ENCODE measurements around the gene BABAM1.

- no peak for TF ChIP-seq CTCF (IDR thresholded peaks at IDR 0.05 in 4 of 5, conservative IDR thresholded peaks at IDR 0.05 in 1 of 5)
- TF ChIP-seq POLR2A (IDR thresholded peaks at IDR 0.05) = no peak
Measured at GRCh38 chr19:17283504-17283996, 16.3 kb downstream of the BABAM1 start.

Data from gastrocnemius medialis (tissue), 4 donors.